HEK293T (cell line): ENCODE data around the gene ATP2B2.

ENCODE experiments used
- ELF4 ChIP-seq: fragments of 450-650 bp; IDR thresholded peaks from 2 replicates; pipeline ENCODE4 v1.6.1; 2017; ENCODE audit warnings: antibody characterized with exemption
- SP1 ChIP-seq: fragments of 450-650 bp; IDR thresholded peaks from 2 replicates; pipeline ENCODE4 v1.6.1; 2017
- ZNF384 ChIP-seq: fragments of 450-650 bp; IDR thresholded peaks from 2 replicates; pipeline ENCODE4 v1.6.1; 2016

DNA sequence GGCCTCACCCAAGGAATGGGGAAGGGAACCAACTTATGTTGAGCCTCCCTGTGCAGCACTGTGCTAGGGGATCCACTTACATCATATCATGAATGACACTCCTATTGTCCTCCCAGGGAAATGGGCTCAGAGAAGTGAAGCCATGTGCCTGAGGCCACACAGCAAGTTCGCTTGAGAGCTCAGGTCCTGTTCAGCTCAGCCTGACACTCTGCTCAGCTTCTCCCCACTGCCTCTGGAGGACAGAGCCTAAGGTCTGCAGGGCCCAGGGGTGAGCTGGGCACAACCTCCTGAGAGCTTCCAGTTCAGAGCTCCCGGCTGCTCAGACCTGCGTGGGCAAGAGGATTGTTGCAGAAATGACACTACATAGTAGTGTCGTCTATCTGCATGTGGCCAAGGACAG is 108.5 kb downstream of the ATP2B2 start:
- TF ChIP-seq ELF4 = no peak
- no peak for TF ChIP-seq ZNF384
- TF ChIP-seq SP1 = no peak
